Fibroblast of lung (primary cell): ENCODE measurements around the gene SRPK3. TPM values are rescaled to one million over a fixed set of nuclear protein-coding genes. Genes with fewer than 3 reads are reported as not detected.

Experiments used
- DNase-seq, 2 donors: peaks; one replicate each; pipeline versions ENCODE4 v3.0.0 to v3.0.0-alpha.2; 2010; ENCODE audit warnings: low read depth in 2 of 2
- H2AFZ ChIP-seq: 2 replicates; pipeline ENCODE4 v1.5.1; 2012; ENCODE audit warnings: low read length, control low read depth, inconsistent platforms
- H3K27ac ChIP-seq: 2 replicates; pipeline ENCODE4 v1.5.1; 2011; ENCODE audit warnings: low read length, control low read depth; ENCODE audit not compliant: insufficient read depth
- H3K27me3 ChIP-seq: 2 replicates; pipeline ENCODE4 v1.5.1; 2011; ENCODE audit warnings: mild to moderate bottlenecking, low read length; ENCODE audit not compliant: control insufficient read depth, insufficient read depth
- H3K36me3 ChIP-seq: 2 replicates; pipeline ENCODE4 v1.5.1; 2011; ENCODE audit warnings: low read length; ENCODE audit not compliant: control insufficient read depth, insufficient read depth
- H3K4me1 ChIP-seq: 2 replicates; pipeline ENCODE4 v1.5.1; 2011; ENCODE audit warnings: low read length; ENCODE audit not compliant: control insufficient read depth, insufficient read depth; ENCODE audit errors: extremely low read depth
- H3K4me2 ChIP-seq: 2 replicates; pipeline ENCODE4 v1.5.1; 2011; ENCODE audit warnings: low read length, control low read depth; ENCODE audit not compliant: insufficient read depth; ENCODE audit errors: extremely low read depth
- H3K4me3 ChIP-seq, 4 experiments: fragments of 200-600 bp in 1 of 4; sonication (generic) in 1 of 4; replicated peaks in 1 of 4; 2 replicates each; pipeline ENCODE4 v1.5.1; 2011 to 2016; ENCODE audit warnings: low read length in 4 of 4, low read depth in 3 of 4, mild to moderate bottlenecking in 3 of 4, control low read depth in 2 of 4, inconsistent platforms in 1 of 4, mixed read lengths in 1 of 4; ENCODE audit not compliant: insufficient read depth in 1 of 4; ENCODE audit errors: control extremely low read depth in 1 of 4
- H3K79me2 ChIP-seq: 2 replicates; pipeline ENCODE4 v1.5.1; 2012; ENCODE audit warnings: mild to moderate bottlenecking, low read length, inconsistent platforms; ENCODE audit not compliant: control insufficient read depth, insufficient read depth
- H3K9ac ChIP-seq: 2 replicates; pipeline ENCODE4 v1.5.1; 2011; ENCODE audit warnings: mild to moderate bottlenecking, low read length, control low read depth; ENCODE audit not compliant: insufficient read depth
- H3K9me3 ChIP-seq: 2 replicates; pipeline ENCODE4 v1.5.1; 2012; ENCODE audit warnings: low read depth, low read length; ENCODE audit not compliant: control insufficient read depth, insufficient read depth
- H4K20me1 ChIP-seq: 2 replicates; pipeline ENCODE4 v1.5.1; 2011; ENCODE audit warnings: low read length; ENCODE audit not compliant: control insufficient read depth, insufficient read depth; ENCODE audit errors: extremely low read depth
- EZH2 ChIP-seq: IDR thresholded peaks from 2 replicates; pipeline ENCODE4 v1.5.1; 2012; ENCODE audit warnings: low read length, control low read depth, mild to moderate bottlenecking; ENCODE audit errors: missing control alignments
- polyA plus RNA-seq, 2 donors: library from polyadenylated mRNA; depleted of rRNA in 1 of 2; stranded (reverse) in 1 of 2; unstranded in 1 of 2; fragments of >200 nt; gene quantifications; 2 replicates each; pipeline ENCODE4 v1.2.1, GENCODE V29; 2011 to 2012; ENCODE audit warnings: missing spikeins in 1 of 2
- total RNA-seq: library from RNA; depleted of rRNA; stranded (reverse); fragments of >200 nt; gene quantifications from 2 replicates; pipeline ENCODE4 v1.2.1, GENCODE V29; 2014
- TF ChIP-seq, protein P1 (sequence below), 2 donors: IDR thresholded peaks in 1 of 2; conservative IDR thresholded peaks in 1 of 2; 1 replicate in 1 of 2; 2 replicates in 1 of 2; pipeline ENCODE4 v1.5.1; 2011 to 2012; ENCODE audit warnings: low read length in 2 of 2, control low read depth in 1 of 2, inconsistent platforms in 1 of 2, low read depth in 1 of 2, mild to moderate bottlenecking in 1 of 2

The SRPK3 gene
- total and polyA plus RNA-seq, 2 donors (not counting 1 experiment from before 2014, with no cell fraction given) = 0.40 to 0.83 TPM

- Histone ChIP-seq H4K20me1 (no peaks in the 10 kb centered on the region), H2AFZ (no peak overlapping the region), H3K27ac (no peak overlapping the region)
Observed at GRCh38 chrX:153769158-153769864, 11.5 kb upstream of the SRPK3 start.

DNA sequence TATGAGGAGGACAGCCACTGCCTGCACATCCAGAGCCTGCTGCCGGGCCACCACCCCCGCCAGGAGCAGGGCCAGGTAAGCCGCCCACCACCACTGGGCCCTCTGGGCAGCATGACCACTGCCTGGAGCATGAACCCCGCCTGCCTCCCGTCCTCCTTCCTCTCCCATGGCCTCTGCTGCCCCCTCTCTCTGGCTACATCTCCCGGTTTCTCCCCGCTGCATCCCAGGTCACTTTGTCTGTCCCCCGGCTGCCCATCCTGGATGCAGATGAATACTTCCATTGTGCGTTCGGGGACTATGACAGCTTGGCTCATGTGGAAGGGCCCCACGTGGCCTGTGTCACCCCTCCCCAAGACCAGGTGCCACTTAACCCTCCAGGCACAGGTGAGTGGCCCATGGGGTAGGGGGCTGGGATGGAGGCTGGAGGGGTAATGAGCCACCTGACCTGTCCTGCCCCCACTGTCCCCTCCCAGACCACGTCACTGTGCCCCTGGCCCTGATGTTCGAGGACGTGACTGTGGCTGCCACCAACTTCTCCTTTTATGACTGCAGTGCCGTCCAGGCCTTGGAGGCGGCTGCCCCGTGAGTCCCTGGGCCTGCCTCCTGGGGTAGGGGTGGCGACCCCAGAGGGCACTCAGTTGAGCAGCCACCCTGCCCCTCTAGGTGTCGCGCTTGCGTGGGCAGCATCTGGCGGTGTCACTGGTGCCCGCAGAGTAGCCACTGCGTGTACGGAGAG lies 10.8 kb upstream of the SRPK3 start:
- H3K4me2 ChIP-seq = no peak overlapping the region
- H3K4me1 ChIP-seq = peaks cover 3% of the 10 kb centered on the region
- no peaks in the 10 kb centered on the region for H3K27me3 ChIP-seq
- TF ChIP-seq, protein P1, sequence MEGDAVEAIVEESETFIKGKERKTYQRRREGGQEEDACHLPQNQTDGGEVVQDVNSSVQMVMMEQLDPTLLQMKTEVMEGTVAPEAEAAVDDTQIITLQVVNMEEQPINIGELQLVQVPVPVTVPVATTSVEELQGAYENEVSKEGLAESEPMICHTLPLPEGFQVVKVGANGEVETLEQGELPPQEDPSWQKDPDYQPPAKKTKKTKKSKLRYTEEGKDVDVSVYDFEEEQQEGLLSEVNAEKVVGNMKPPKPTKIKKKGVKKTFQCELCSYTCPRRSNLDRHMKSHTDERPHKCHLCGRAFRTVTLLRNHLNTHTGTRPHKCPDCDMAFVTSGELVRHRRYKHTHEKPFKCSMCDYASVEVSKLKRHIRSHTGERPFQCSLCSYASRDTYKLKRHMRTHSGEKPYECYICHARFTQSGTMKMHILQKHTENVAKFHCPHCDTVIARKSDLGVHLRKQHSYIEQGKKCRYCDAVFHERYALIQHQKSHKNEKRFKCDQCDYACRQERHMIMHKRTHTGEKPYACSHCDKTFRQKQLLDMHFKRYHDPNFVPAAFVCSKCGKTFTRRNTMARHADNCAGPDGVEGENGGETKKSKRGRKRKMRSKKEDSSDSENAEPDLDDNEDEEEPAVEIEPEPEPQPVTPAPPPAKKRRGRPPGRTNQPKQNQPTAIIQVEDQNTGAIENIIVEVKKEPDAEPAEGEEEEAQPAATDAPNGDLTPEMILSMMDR (conservative IDR thresholded peaks at IDR 0.05 in 1 of 2, IDR thresholded peaks at IDR 0.05 in 1 of 2; ENCODE audit: low read depth in 1 of 2, low read length in 2 of 2) = no peak
- TF ChIP-seq EZH2 = no peak
- H3K27ac ChIP-seq = no peak overlapping the region
- no peaks in the 10 kb centered on the region for H3K36me3 ChIP-seq
- no peaks in the 10 kb centered on the region for H4K20me1 ChIP-seq
- H3K9ac ChIP-seq = no peak overlapping the region
- no peaks in the 10 kb centered on the region for H3K9me3 ChIP-seq
- no peak overlapping the region for H3K4me3 ChIP-seq
- no peak overlapping the region for H2AFZ ChIP-seq
- no peak for DNase-seq
- no peaks in the 10 kb centered on the region for H3K79me2 ChIP-seq

More at GRCh38 chrX:153769158-153769864, 11.5 kb upstream of the SRPK3 start:
- no peaks in the 10 kb centered on the region for H3K79me2 ChIP-seq
- H3K4me3 ChIP-seq = no peak overlapping the region
- peaks cover 3% of the 10 kb centered on the region for H3K4me1 ChIP-seq
- no peak overlapping the region for H3K9ac ChIP-seq
- DNase-seq = no peak
- H3K27me3 ChIP-seq = no peaks in the 10 kb centered on the region
- no peaks in the 10 kb centered on the region for H3K36me3 ChIP-seq
- H3K4me2 ChIP-seq = no peak overlapping the region
- no peaks in the 10 kb centered on the region for H3K9me3 ChIP-seq
- TF ChIP-seq EZH2 = no peak
- TF ChIP-seq, protein P1 (conservative IDR thresholded peaks at IDR 0.05 in 1 of 2, IDR thresholded peaks at IDR 0.05 in 1 of 2; ENCODE audit: low read depth in 1 of 2, low read length in 2 of 2) = no peak

DNA sequence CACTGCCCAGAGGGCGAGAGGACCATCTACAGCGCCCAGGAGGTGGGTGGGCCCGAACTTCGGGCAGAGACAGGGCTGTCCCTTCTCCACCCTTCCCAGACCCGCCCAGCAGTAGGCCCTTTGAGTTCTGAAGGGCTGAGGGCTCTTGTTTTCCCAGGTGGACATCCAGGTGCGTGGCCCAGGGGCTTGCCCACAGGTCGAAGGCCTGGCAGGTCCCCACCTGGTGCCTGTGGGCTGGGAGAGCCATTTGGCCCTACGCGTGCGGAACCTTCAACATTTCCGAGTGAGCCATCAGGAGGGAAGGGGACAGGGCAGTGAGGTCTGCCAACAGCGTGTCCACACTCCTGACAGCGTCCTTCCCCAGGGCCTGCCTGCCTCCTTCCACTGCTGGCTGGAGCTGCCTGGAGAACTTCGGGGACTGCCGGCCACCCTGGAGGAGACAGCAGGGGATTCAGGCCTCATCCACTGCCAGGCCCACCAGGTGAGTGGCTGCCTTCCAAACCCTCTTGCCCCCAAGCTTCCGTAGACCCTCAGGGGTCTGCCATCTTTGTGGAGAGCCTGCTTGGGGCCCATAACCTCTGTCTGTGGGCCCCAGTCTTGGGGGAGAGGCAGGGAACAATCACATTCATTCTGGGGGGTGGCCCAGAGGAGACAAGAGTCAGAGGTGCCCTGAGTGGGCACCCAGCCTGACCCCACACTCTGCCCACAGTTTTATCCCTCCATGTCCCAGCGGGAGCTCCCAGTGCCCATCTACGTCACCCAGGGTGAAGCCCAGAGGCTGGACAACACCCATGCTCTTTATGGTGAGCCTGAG lies 10.0 kb upstream of the SRPK3 start:
- Histone ChIP-seq H3K79me2 (no peaks in the 10 kb centered on the region), H2AFZ (no peak overlapping the region), H4K20me1 (no peaks in the 10 kb centered on the region), H3K36me3 (no peaks in the 10 kb centered on the region), H3K4me1 (peaks cover 3% of the 10 kb centered on the region), H3K4me2 (no peak overlapping the region), H3K4me3 (no peak overlapping the region), H3K27ac (no peak overlapping the region), H3K27me3 (no peaks in the 10 kb centered on the region), H3K9ac (no peak overlapping the region), H3K9me3 (no peaks in the 10 kb centered on the region)
- no peak for TF ChIP-seq EZH2
- TF ChIP-seq, protein P1 (conservative IDR thresholded peaks at IDR 0.05 in 1 of 2, IDR thresholded peaks at IDR 0.05 in 1 of 2; ENCODE audit: low read depth in 1 of 2, low read length in 2 of 2) = no peak
- no peak for DNase-seq
